Neuron (in vitro differentiated cells): ENCODE measurements around the gene VDR.

ENCODE experiments used
- H2AFZ ChIP-seq: one replicate; pipeline ENCODE4 v1.6.1; 2013; ENCODE audit warnings: low read depth, mild to moderate bottlenecking, inconsistent platforms, low read length, moderate library complexity
- H3K27me3 ChIP-seq: one replicate; pipeline ENCODE4 v1.6.1; 2013; ENCODE audit warnings: low read length; ENCODE audit not compliant: insufficient read depth
- H3K36me3 ChIP-seq: one replicate; pipeline ENCODE4 v1.6.1; 2013; ENCODE audit warnings: low read length; ENCODE audit not compliant: insufficient read depth
- H3K4me1 ChIP-seq: one replicate; pipeline ENCODE4 v1.6.1; 2013; ENCODE audit warnings: low read length; ENCODE audit not compliant: insufficient read depth
- H3K4me3 ChIP-seq: 2 replicates; pipeline ENCODE4 v1.5.1; 2013; ENCODE audit warnings: mild to moderate bottlenecking, low read length, moderate library complexity
- H3K9me3 ChIP-seq: one replicate; pipeline ENCODE4 v1.6.1; 2013; ENCODE audit warnings: low read length

VDR gene

DNA sequence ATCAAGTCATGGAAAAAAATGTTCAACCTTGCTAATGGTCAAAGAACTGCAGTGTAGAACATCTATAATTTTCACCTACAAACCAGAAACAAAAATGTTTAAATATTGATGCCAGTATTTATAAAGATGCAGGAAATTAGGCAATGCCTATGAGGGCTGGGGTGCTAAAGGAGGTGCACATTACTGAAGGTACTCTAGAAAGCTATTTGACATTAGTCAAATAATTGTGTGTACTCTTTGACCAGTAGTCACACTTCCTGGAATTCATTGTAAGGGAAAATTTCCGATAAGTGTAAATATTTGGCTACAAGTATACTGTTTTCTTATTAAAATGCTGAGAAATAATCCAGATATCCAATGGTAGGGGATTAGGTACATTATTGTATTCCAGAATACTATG lies 48.7 kb downstream of the VDR start:
- Histone ChIP-seq H3K9me3 (no peaks in the 10 kb centered on the region), H3K36me3 (no peaks in the 10 kb centered on the region)

GRCh38 chr12:47855502-47855901 lies 49.3 kb downstream of the VDR start:
- Histone ChIP-seq H3K4me3 (no peak overlapping the region), H3K9me3 (no peaks in the 10 kb centered on the region), H3K36me3 (no peaks in the 10 kb centered on the region), H3K27me3 (peaks cover 18% of the 10 kb centered on the region), H3K4me1 (peaks cover 2% of the 10 kb centered on the region), H2AFZ (no peak overlapping the region)

More for the DNA sequence above, 48.7 kb downstream of the VDR start:
- Histone ChIP-seq H3K4me1 (peaks cover 2% of the 10 kb centered on the region), H2AFZ (no peak overlapping the region), H3K4me3 (no peak overlapping the region), H3K27me3 (peaks cover 18% of the 10 kb centered on the region)

- H3K4me3 ChIP-seq = no peak overlapping the region
- H3K4me1 ChIP-seq = peaks cover 2% of the 10 kb centered on the region
- H3K27me3 ChIP-seq = peaks cover 18% of the 10 kb centered on the region
- no peak overlapping the region for H2AFZ ChIP-seq
- H3K36me3 ChIP-seq = no peaks in the 10 kb centered on the region
- H3K9me3 ChIP-seq = no peaks in the 10 kb centered on the region
These were observed 50.3 kb downstream of the VDR start for GRCh38 chr12:47854531-47854930.

DNA sequence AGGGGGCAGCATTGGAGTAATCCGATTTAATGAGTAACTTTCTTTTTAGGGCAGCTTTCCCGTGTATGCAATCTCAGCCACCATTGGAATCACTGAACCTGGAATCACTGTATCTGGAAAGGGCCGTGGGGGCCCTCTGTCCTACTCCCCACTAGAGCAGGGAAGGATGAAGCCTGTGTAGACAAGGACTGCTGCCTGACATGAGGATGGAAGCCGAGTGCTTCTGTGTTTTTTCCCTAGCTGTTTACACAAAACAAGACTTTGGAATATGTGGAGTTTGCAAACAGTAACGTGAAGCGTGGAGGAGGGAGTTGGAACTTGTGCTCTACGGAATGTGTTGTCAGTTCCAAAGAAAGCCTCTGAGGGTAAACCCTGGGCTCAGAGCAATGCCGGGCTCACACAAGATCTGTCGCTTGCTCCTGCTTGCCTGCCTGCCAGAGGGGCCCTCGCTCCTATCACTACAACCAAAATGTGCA lies 52.7 kb downstream of the VDR start:
- Histone ChIP-seq H3K4me1 (peaks cover 2% of the 10 kb centered on the region), H3K9me3 (no peaks in the 10 kb centered on the region), H2AFZ (no peak overlapping the region), H3K4me3 (no peak overlapping the region), H3K27me3 (peaks cover 14% of the 10 kb centered on the region), H3K36me3 (no peaks in the 10 kb centered on the region)

GRCh38 chr12:47851303-47851952 lies 53.4 kb downstream of the VDR start:
- Histone ChIP-seq H3K4me3 (no peak overlapping the region), H3K9me3 (no peaks in the 10 kb centered on the region), H3K4me1 (peaks cover 2% of the 10 kb centered on the region), H3K36me3 (no peaks in the 10 kb centered on the region), H3K27me3 (peaks cover 9% of the 10 kb centered on the region), H2AFZ (no peak overlapping the region)

GRCh38 chr12:47850153-47851084 lies 54.4 kb downstream of the VDR start:
- peaks cover 2% of the 10 kb centered on the region for H3K4me1 ChIP-seq
- H3K4me3 ChIP-seq = no peak overlapping the region
- H3K36me3 ChIP-seq = no peaks in the 10 kb centered on the region
- peaks cover 9% of the 10 kb centered on the region for H3K27me3 ChIP-seq
- H3K9me3 ChIP-seq = no peaks in the 10 kb centered on the region
- no peak overlapping the region for H2AFZ ChIP-seq

DNA sequence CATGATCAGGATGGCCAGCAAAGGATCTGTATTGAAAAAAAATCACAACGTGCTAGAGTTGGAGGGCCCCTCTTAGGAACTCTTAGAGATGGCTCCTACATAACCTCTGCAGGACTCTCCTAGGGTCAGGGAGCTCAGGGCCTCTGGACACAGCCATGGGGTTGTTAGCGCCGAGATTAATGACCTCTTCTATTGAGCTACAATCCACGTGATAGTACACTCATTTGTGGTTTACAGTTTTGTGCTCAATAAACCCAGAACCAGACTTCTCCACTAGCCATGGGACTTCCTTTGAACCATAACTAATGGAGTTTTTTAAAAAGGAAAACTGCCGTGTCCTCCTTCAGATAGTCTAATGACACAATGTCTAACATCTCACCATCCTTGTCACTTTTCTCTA lies 55.5 kb downstream of the VDR start:
- no peaks in the 10 kb centered on the region for H3K36me3 ChIP-seq
- no peak overlapping the region for H3K4me3 ChIP-seq
- peaks cover 2% of the 10 kb centered on the region for H3K4me1 ChIP-seq
- H3K27me3 ChIP-seq = peaks cover 9% of the 10 kb centered on the region
- H3K9me3 ChIP-seq = no peaks in the 10 kb centered on the region
- H2AFZ ChIP-seq = no peak overlapping the region

GRCh38 chr12:47848853-47849252 lies 55.9 kb downstream of the VDR start:
- Histone ChIP-seq H3K4me3 (no peak overlapping the region), H3K4me1 (peaks cover 2% of the 10 kb centered on the region), H3K27me3 (peaks cover 9% of the 10 kb centered on the region), H3K36me3 (no peaks in the 10 kb centered on the region), H2AFZ (no peak overlapping the region), H3K9me3 (no peaks in the 10 kb centered on the region)

DNA sequence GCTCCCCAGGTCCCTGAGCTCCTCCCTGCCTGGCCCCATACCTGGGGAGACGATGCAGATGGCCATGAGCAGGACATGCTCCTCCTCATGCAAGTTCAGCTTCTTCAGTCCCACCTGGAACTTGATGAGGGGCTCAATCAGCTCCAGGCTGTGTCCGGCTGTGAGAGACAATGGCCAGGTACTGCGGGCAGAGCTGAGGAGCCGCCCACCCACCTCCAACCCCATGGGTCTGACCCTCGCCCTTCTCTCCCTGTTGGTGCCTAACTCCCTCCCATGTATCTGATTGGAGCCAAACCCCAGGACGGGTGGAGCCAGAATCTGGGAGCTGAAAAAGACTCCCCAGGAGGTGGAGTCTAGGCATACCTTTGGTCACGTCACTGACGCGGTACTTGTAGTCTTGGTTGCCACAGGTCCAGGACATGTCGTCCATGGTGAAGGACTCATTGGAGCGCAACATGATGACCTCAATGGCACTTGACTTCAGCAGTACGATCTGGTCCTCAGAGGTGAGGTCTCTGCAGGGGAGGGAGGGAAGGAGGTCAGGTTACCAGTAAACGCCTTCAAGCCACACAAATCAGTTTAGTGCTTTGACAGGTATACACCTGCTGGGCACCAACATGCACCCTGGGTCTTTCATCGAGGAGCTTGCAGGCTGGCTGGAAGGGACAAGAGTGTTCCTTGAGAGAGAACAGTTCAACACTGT lies 58.3 kb downstream of the VDR start:
- H3K4me1 ChIP-seq = no peaks in the 10 kb centered on the region
- H3K9me3 ChIP-seq = no peaks in the 10 kb centered on the region
- H3K4me3 ChIP-seq = no peak overlapping the region
- no peak overlapping the region for H2AFZ ChIP-seq
- peaks cover 7% of the 10 kb centered on the region for H3K27me3 ChIP-seq
- H3K36me3 ChIP-seq = no peaks in the 10 kb centered on the region

DNA sequence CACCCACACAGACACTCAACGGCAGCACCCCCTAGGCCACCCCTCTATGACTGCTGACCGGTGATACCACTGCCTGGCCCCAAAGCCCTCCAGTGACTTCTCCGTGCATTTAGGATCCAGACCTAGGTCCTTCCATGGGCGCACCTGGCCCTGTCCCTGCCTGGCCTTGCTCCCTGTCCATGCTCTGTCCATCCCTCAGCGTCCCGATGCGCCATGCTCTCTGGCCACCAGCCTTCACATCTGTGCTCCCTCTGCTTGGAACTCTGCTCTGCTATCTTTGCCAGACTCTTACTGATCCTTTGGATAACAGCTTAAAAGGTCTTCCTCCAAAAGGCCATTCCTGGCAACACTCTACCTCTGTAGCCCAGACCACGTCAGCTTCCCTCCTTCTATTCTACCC lies 59.7 kb downstream of the VDR start:
- H3K4me3 ChIP-seq = no peak overlapping the region
- no peak overlapping the region for H2AFZ ChIP-seq
- H3K4me1 ChIP-seq = no peaks in the 10 kb centered on the region
- no peaks in the 10 kb centered on the region for H3K9me3 ChIP-seq
- no peaks in the 10 kb centered on the region for H3K36me3 ChIP-seq
- H3K27me3 ChIP-seq = peaks cover 3% of the 10 kb centered on the region

DNA sequence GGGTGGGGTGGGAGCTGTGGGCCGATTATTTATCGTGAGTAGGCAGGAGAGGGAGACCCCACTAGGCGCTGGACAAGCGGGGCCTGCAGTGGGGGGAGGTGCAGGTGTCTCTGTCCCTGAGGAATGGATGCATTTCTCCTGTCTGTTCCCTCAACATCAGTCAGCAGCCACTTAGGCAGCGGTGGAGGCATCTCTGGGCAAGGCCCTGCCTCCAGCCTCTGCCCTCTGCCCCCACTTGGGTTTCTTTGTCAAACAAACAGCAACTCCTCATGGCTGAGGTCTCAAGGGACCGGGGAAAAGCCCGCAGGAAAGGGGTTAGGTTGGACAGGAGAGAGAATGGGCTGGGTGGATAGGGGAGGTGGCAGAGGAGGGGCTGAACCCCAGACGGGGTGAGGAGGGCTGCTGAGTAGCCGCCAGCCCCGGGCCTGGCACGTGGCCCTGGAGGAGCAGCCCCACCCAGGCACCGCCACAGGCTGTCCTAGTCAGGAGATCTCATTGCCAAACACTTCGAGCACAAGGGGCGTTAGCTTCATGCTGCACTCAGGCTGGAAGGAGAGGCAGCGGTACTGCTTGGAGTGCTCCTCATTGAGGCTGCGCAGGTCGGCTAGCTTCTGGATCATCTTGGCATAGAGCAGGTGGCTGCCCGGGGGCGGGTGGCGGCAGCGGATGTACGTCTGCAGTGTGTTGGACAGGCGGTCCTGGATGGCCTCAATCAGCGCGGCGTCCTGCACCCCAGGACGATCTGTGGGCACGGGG lies 60.4 kb downstream of the VDR start:
- no peak overlapping the region for H2AFZ ChIP-seq
- no peaks in the 10 kb centered on the region for H3K36me3 ChIP-seq
- no peaks in the 10 kb centered on the region for H3K4me1 ChIP-seq
- H3K9me3 ChIP-seq = no peaks in the 10 kb centered on the region
- no peak overlapping the region for H3K4me3 ChIP-seq
- H3K27me3 ChIP-seq = peaks cover 3% of the 10 kb centered on the region

- no peak overlapping the region for H3K4me3 ChIP-seq
- no peaks in the 10 kb centered on the region for H3K9me3 ChIP-seq
- H3K36me3 ChIP-seq = no peaks in the 10 kb centered on the region
- H3K4me1 ChIP-seq = no peaks in the 10 kb centered on the region
- H3K27me3 ChIP-seq = peaks cover 3% of the 10 kb centered on the region
- no peak overlapping the region for H2AFZ ChIP-seq
These were observed 61.4 kb downstream of the VDR start for GRCh38 chr12:47843226-47843980.
